H1 (cell line): ENCODE results near the gene RND2.

ENCODE experiments used
- BRCA1 ChIP-seq: IDR thresholded peaks from 2 replicates; pipeline ENCODE4 v1.6.1; 2012; ENCODE audit warnings: low read depth, low read length, improper control_type of control experiment
- CBX8 ChIP-seq: fragments of 300-800, 300-1000 bp; sonication (generic); IDR thresholded peaks from 2 replicates; pipeline ENCODE4 v1.7.1; 2016; ENCODE audit warnings: low read depth, low read length, borderline replicate concordance
- HDAC2 ChIP-seq, 2 experiments: fragments of 300-600 bp in 1 of 2; sonication (generic) in 1 of 2; IDR thresholded peaks; 2 replicates each; pipeline ENCODE4 v1.6.1; 2011 to 2012; ENCODE audit warnings: low read depth in 2 of 2, low read length in 2 of 2, mild to moderate bottlenecking in 2 of 2, moderate library complexity in 2 of 2, borderline replicate concordance in 1 of 2, inconsistent platforms in 1 of 2
- POLR2A ChIP-seq, 2 experiments: IDR thresholded peaks; 1 replicate in 1 of 2; 2 replicates in 1 of 2; pipeline ENCODE4 v1.6.1; 2011; ENCODE audit warnings: low read depth in 2 of 2, low read length in 2 of 2, mild to moderate bottlenecking in 2 of 2; ENCODE audit errors: control extremely low read depth in 1 of 2
- POLR2AphosphoS5 ChIP-seq: IDR thresholded peaks from 2 replicates; pipeline ENCODE4 v1.6.1; 2011; ENCODE audit warnings: low read depth, low read length
- RBBP5 ChIP-seq: IDR thresholded peaks from 2 replicates; pipeline ENCODE4 v1.7.1; 2012; ENCODE audit warnings: low read depth, mild to moderate bottlenecking, inconsistent platforms, low read length, moderate library complexity, borderline replicate concordance
- ZNF274 ChIP-seq: IDR thresholded peaks from 2 replicates; pipeline ENCODE4 v1.7.0; 2012; ENCODE audit warnings: low read length, borderline replicate concordance; ENCODE audit errors: extremely low read depth
- TF ChIP-seq, protein P1 (sequence below), 3 experiments: IDR thresholded peaks; 1 replicate in 2 of 3; 2 replicates in 1 of 3; pipeline versions ENCODE4 v1.5.1 to v1.6.1; 2011; ENCODE audit warnings: low read length in 3 of 3, mild to moderate bottlenecking in 3 of 3, inconsistent platforms in 2 of 3, low read depth in 1 of 3, moderate library complexity in 1 of 3; ENCODE audit not compliant: insufficient read depth in 1 of 3; ENCODE audit errors: control extremely low read depth in 1 of 3
- TF ChIP-seq, protein P2 (sequence below): IDR thresholded peaks from 2 replicates; pipeline ENCODE4 v1.6.1; 2012; ENCODE audit warnings: inconsistent platforms
- TF ChIP-seq, protein P3 (sequence below): IDR thresholded peaks from 2 replicates; pipeline ENCODE4 v1.6.1; 2011; ENCODE audit warnings: low read depth, mild to moderate bottlenecking, low read length; ENCODE audit not compliant: insufficient read depth

DNA sequence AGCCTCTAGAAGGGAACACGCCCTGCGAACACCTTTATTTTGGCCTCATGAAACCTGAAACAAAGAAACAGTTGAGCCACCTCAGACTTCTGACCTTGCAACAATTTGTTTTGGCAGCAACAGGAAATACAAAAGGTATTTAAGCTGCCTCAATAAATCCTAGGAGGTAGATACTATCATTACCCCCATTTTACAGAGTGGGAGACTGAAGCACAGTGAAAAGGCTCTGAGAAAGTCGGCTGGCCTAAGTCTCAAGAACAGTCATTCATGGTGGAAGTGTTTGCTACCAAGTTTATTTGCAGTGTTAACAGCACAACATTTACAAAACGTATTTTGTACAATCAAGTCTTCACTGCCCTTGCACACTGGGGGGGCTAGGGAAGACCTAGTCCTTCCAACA lies 19.0 kb downstream of the RND2 start:
- no peak for TF ChIP-seq POLR2A (IDR thresholded peaks at IDR 0.05; ENCODE audit: control extremely low read depth in 1 of 2, low read depth in 2 of 2, low read length in 2 of 2)
- TF ChIP-seq, protein P1, sequence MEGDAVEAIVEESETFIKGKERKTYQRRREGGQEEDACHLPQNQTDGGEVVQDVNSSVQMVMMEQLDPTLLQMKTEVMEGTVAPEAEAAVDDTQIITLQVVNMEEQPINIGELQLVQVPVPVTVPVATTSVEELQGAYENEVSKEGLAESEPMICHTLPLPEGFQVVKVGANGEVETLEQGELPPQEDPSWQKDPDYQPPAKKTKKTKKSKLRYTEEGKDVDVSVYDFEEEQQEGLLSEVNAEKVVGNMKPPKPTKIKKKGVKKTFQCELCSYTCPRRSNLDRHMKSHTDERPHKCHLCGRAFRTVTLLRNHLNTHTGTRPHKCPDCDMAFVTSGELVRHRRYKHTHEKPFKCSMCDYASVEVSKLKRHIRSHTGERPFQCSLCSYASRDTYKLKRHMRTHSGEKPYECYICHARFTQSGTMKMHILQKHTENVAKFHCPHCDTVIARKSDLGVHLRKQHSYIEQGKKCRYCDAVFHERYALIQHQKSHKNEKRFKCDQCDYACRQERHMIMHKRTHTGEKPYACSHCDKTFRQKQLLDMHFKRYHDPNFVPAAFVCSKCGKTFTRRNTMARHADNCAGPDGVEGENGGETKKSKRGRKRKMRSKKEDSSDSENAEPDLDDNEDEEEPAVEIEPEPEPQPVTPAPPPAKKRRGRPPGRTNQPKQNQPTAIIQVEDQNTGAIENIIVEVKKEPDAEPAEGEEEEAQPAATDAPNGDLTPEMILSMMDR (IDR thresholded peaks at IDR 0.05; ENCODE audit: control extremely low read depth in 1 of 3, insufficient read depth in 1 of 3, low read depth in 1 of 3, low read length in 3 of 3): no peak
- no peak for TF ChIP-seq BRCA1
- no peak for TF ChIP-seq ZNF274
- TF ChIP-seq, protein P2, sequence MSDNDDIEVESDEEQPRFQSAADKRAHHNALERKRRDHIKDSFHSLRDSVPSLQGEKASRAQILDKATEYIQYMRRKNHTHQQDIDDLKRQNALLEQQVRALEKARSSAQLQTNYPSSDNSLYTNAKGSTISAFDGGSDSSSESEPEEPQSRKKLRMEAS: no peak
- TF ChIP-seq HDAC2 (IDR thresholded peaks at IDR 0.05; ENCODE audit: borderline replicate concordance in 1 of 2, low read depth in 2 of 2, low read length in 2 of 2): no peak
- no peak for TF ChIP-seq POLR2AphosphoS5
- TF ChIP-seq, protein P3, sequence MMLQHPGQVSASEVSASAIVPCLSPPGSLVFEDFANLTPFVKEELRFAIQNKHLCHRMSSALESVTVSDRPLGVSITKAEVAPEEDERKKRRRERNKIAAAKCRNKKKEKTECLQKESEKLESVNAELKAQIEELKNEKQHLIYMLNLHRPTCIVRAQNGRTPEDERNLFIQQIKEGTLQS: no peak
- TF ChIP-seq RBBP5: no peak
- no peak for TF ChIP-seq CBX8
